ENCODE data around the gene PRDM16. TPM values are rescaled to one million over a fixed set of nuclear protein-coding genes. Genes with fewer than 3 reads are reported as not detected.

PRDM16 gene
- total RNA-seq, 1 donor from 2014 or later: 5.6 TPM

DNA sequence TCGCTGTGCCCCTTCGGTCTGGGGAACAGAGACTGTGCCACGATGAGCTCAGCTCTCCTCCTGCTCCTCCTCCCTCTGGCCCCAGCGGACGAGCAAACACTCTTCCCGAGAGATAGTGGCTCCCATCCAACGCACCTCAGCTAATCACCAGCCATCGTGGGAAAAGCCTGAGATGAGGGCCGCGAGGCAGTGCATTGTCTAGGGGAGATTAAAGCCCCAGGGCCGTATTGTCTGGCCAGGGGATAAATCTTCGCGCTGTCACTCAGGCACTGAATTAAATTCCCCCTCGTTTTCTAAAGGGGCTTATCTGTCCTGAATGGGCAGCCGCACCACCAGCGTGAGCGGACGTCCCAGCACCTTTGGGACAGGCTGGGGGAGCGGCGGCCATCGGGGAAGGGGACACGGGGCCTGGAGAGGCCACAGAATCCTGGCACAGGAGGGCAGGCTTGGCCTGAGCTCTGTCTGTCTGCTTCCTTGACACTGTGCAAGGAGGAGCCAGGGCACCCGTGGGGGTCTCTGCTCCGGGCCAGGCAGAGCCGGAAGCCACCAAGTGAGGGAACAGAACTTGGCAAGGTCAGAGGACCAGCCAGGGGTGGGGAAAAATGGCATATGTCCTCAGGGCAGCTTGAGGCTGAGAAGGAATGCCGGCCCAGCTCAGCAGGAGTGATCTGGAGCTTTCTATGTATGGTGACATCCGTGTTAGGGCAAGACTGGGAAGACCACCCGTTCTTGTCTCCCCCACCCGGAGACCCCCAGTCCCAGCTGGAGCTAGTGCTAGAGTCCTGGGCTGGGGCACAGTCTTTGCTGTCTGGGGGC is 32.3 kb downstream of the PRDM16 start:
- Histone ChIP-seq H3K36me3 (ENCODE audit: control insufficient read depth, insufficient read depth, low read length) (no peaks in the 10 kb centered on the region), H3K27me3 (ENCODE audit: control insufficient read depth, insufficient read depth, low read length) (peaks cover 2% of the 10 kb centered on the region), H3K4me3 (ENCODE audit: low read depth, low read length) (no peak overlapping the region)
- TF ChIP-seq, protein P1, sequence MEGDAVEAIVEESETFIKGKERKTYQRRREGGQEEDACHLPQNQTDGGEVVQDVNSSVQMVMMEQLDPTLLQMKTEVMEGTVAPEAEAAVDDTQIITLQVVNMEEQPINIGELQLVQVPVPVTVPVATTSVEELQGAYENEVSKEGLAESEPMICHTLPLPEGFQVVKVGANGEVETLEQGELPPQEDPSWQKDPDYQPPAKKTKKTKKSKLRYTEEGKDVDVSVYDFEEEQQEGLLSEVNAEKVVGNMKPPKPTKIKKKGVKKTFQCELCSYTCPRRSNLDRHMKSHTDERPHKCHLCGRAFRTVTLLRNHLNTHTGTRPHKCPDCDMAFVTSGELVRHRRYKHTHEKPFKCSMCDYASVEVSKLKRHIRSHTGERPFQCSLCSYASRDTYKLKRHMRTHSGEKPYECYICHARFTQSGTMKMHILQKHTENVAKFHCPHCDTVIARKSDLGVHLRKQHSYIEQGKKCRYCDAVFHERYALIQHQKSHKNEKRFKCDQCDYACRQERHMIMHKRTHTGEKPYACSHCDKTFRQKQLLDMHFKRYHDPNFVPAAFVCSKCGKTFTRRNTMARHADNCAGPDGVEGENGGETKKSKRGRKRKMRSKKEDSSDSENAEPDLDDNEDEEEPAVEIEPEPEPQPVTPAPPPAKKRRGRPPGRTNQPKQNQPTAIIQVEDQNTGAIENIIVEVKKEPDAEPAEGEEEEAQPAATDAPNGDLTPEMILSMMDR (IDR thresholded peaks at IDR 0.05; ENCODE audit: insufficient read depth, low read length, poor library complexity, severe bottlenecking): no peak
- no peak for DNase-seq (ENCODE audit: low read depth)

DNA sequence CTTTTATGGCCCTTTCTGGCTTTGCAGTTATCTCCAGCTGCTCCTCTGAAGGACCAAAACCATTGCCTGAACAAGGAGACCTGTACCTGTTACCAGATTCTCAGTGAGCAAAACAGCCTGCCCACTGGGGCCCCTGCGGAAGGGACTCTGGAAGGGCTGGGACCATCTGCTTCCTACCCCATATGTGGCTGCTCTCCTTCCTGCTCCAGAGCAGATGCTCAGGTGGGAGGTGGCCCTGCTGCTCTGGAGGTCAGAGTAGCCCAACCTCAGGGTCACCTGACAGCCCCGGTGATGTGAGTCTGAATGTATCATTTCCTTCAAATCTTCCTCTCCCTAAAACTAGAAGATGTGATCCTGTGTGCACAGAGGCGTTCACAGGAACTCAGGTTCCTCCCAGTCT is 33.6 kb downstream of the PRDM16 start:
- H3K36me3 ChIP-seq (ENCODE audit: control insufficient read depth, insufficient read depth, low read length): no peaks in the 10 kb centered on the region
- TF ChIP-seq, protein P1 (IDR thresholded peaks at IDR 0.05; ENCODE audit: insufficient read depth, low read length, poor library complexity, severe bottlenecking): no peak
- H3K27me3 ChIP-seq (ENCODE audit: control insufficient read depth, insufficient read depth, low read length): peaks cover 2% of the 10 kb centered on the region
- DNase-seq (ENCODE audit: low read depth): no peak
- H3K4me3 ChIP-seq (ENCODE audit: low read depth, low read length): no peak overlapping the region

DNA sequence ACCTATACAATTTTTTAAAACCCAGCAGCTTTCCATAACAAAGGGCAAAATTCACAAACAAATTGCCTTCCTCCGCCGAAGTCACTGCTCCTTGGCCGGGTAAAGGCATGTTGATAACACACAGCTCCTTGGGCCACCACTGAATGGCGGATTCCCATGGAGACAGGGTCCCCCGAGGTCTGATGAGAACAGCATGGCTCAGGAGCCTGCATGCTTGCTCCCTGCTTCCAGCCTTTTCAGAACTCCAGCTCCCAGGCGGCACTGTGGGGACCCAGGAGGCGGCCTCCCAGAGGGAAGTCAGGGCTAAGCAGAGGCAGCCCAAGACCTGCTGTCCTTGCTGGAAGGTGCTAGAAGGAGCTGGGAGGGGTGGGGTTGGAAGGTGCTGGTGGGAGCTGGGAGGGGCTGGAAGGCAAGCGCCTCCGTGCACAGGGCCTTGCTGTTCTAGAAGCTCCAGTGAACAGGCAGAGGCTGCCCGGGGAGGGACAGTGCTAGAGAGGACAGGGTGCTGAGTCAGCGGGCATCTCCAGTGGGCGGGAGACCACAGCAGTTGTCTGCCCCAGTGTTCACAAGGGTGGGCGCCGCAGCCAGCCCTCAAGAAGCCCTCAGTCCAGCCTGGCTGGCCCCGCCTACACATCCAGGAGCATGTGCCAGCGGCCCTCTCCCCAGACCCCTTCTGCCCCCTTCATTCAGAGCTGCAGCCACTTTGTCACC is 35.1 kb downstream of the PRDM16 start:
- H3K36me3 ChIP-seq (ENCODE audit: control insufficient read depth, insufficient read depth, low read length): no peaks in the 10 kb centered on the region
- H3K27me3 ChIP-seq (ENCODE audit: control insufficient read depth, insufficient read depth, low read length): peaks cover 2% of the 10 kb centered on the region
- TF ChIP-seq, protein P1 (IDR thresholded peaks at IDR 0.05; ENCODE audit: insufficient read depth, low read length, poor library complexity, severe bottlenecking): no peak
- no peak overlapping the region for H3K4me3 ChIP-seq (ENCODE audit: low read depth, low read length)
- no peak for DNase-seq (ENCODE audit: low read depth)

DNA sequence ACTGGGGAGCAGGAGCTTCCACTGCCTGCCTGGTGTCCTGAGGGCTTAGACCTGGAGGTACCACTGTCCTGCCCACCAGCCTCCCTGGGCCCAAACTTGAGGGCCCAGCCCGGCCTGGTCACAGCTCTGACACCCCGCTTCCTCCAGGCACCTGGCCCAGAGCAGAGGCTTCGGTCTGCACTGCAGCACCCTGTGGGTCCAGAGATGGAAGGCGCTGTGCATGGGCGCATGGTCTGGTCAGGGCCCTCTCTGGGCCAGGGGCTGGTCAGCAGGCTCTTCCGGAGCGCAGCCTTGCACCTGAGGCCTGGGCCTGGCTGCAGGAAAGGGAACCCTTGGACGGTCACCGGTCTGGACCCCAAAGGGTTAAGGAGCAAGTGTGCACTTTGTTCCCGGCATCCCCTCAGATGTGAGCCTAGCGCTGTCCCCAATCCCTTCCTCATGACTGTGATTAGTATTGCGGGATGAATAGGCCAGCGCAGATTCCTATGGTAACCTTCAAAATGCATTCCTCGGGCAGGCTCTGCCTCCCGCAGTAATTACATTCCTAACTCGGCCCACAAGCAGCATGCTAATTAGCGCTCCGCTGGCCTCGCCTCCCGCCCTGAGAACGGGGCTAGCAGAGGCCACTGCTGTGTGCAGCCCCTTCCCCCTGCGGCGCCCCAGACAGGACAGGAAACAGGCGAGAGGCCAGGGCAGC is 36.3 kb downstream of the PRDM16 start:
- H3K27me3 ChIP-seq (ENCODE audit: control insufficient read depth, insufficient read depth, low read length): peaks cover 2% of the 10 kb centered on the region
- TF ChIP-seq, protein P1 (IDR thresholded peaks at IDR 0.05; ENCODE audit: insufficient read depth, low read length, poor library complexity, severe bottlenecking): no peak
- no peaks in the 10 kb centered on the region for H3K36me3 ChIP-seq (ENCODE audit: control insufficient read depth, insufficient read depth, low read length)
- H3K4me3 ChIP-seq (ENCODE audit: low read depth, low read length): no peak overlapping the region
- no peak for DNase-seq (ENCODE audit: low read depth)

DNA sequence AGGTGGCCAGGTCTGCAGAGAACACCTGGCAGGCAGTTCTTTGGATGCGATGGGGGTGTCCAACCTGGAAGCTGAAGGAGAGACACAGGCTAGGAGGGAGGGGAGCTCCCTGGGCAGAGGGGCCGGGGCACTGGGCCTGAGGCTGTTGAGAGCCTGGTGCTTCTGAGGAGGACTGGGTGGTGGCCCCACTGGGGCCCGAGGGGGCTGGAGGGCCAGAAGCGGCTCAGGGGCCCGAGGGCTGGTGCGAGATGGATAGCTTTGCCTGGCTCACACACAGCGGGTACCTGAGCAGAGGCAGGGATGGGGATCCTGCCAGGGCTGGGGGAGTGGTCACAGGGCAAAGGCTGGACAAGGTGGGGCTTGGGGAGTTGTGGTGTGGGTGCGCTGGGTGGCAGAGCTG is 37.2 kb downstream of the PRDM16 start:
- H3K27me3 ChIP-seq (ENCODE audit: control insufficient read depth, insufficient read depth, low read length): peaks cover 7% of the 10 kb centered on the region
- DNase-seq (ENCODE audit: low read depth): no peak
- no peak overlapping the region for H3K4me3 ChIP-seq (ENCODE audit: low read depth, low read length)
- no peaks in the 10 kb centered on the region for H3K36me3 ChIP-seq (ENCODE audit: control insufficient read depth, insufficient read depth, low read length)
- TF ChIP-seq, protein P1 (IDR thresholded peaks at IDR 0.05; ENCODE audit: insufficient read depth, low read length, poor library complexity, severe bottlenecking): no peak

All from kidney epithelial cell (primary cell).